BLaER1 (cell line): Measurements from ENCODE around the gene IER5.
A peak's percentile ranks its signal among the peaks of the same experiment; 100 is the strongest.

Experiments used
- H3K27ac ChIP-seq: shearing (Covaris generic); formaldehyde crosslinking; 2 replicates; pipeline ENCODE4 v1.8.1; 2022
- H3K27me3 ChIP-seq: shearing (Covaris generic); formaldehyde crosslinking; 2 replicates; pipeline ENCODE4 v1.8.1; 2022
- H3K36me3 ChIP-seq: shearing (Covaris generic); formaldehyde crosslinking; 2 replicates; pipeline ENCODE4 v1.8.1; 2022
- H3K4me1 ChIP-seq: shearing (Covaris generic); formaldehyde crosslinking; 2 replicates; pipeline ENCODE4 v1.8.1; 2022
- H3K4me2 ChIP-seq: shearing (Covaris generic); formaldehyde crosslinking; 2 replicates; pipeline ENCODE4 v1.8.1; 2022
- H3K4me3 ChIP-seq: shearing (Covaris generic); formaldehyde crosslinking; 2 replicates; pipeline ENCODE4 v1.8.1; 2022
- H3K9ac ChIP-seq: shearing (Covaris generic); formaldehyde crosslinking; 2 replicates; pipeline ENCODE4 v1.8.1; 2022
- H3K9me3 ChIP-seq: shearing (Covaris generic); formaldehyde crosslinking; 2 replicates; pipeline ENCODE4 v1.8.1; 2022
- H4K20me1 ChIP-seq: shearing (Covaris generic); formaldehyde crosslinking; 2 replicates; pipeline ENCODE4 v1.8.1; 2022
- Cebpa-rat ChIP-seq: shearing (Covaris generic); IDR thresholded peaks from 2 replicates; pipeline ENCODE4 v1.8.1; 2022

Gene IER5

DNA sequence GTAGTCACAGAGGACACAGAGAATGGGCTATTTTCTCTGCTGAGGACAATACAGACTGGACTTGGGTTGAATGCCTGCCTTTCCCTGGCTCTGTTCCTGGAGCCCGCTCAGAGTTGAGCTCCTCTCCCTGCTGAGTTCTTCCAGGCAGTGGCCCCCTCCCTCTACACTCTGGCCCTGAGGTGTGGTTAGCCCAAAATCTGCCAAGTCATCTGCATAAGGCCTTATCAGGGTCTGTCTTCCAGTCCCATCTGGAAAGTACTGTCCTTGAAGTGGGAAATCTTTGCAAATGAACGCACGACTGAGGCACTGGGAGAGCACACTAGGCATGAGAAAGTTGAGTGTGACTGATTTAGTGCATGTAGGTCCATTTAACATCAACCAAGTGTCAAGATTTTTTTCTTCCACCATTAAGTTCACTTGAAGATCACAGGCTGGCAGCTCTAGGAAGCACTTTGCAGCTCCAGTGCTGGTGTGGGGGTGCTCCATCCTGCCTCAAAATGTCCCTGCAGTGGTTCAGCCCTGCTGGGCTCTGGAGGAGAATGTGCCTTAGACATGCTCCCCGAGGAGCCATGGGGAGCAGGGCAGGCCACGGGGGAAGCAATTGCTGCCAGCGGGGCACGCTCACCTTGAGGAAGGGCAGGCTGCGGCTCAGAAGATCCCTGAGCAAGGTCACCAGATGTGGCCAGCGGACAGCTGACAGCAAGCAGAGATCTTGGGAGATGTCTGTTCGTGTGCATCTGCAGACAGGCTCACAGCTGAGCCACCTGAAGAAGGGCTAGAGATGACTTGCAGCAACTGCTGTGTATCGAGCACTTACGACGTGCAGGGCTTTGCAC is 41.5 kb downstream of the IER5 start:
- Histone ChIP-seq H3K4me1 (peaks cover 85% of the 10 kb centered on the region), H3K27me3 (no peaks in the 10 kb centered on the region), H3K36me3 (no peaks in the 10 kb centered on the region), H4K20me1 (no peaks in the 10 kb centered on the region), H3K9me3 (no peaks in the 10 kb centered on the region), H3K9ac (no peak overlapping the region; the same call in 1 of the 2 replicates), H3K27ac (peak overlapping the region; percentile 93), H3K4me3 (no peak overlapping the region), H3K4me2 (peak overlapping the region; percentile 92)
- no peak for TF ChIP-seq Cebpa-rat

GRCh38 chr1:181131255-181131941 is 42.9 kb downstream of the IER5 start:
- no peak for TF ChIP-seq Cebpa-rat
- Histone ChIP-seq H3K36me3 (no peaks in the 10 kb centered on the region), H3K27me3 (no peaks in the 10 kb centered on the region), H4K20me1 (no peaks in the 10 kb centered on the region), H3K4me3 (peak overlapping the region; percentile 31; the same call in 1 of the 2 replicates), H3K4me1 (peaks cover 99% of the 10 kb centered on the region), H3K9ac (peak overlapping the region; percentile 52), H3K27ac (peak overlapping the region; percentile 93), H3K4me2 (peak overlapping the region; percentile 92), H3K9me3 (no peaks in the 10 kb centered on the region)

GRCh38 chr1:181133441-181133951 is 45.0 kb downstream of the IER5 start:
- peak overlapping the region; percentile 92 for H3K4me2 ChIP-seq

GRCh38 chr1:181133969-181134418 is 45.5 kb downstream of the IER5 start:
- H3K36me3 ChIP-seq = no peaks in the 10 kb centered on the region
- H3K27ac ChIP-seq = peak overlapping the region; percentile 93
- H3K4me1 ChIP-seq = peaks cover 99% of the 10 kb centered on the region
- no peaks in the 10 kb centered on the region for H3K27me3 ChIP-seq
- no peak overlapping the region for H3K4me3 ChIP-seq
- H3K9ac ChIP-seq = 0 out of 2 replicates have a peak overlapping the region, but pooled peaks have one; percentile 4
- H4K20me1 ChIP-seq = no peaks in the 10 kb centered on the region
- peak overlapping the region; percentile 92 for H3K4me2 ChIP-seq
- H3K9me3 ChIP-seq = no peaks in the 10 kb centered on the region
- no peak for TF ChIP-seq Cebpa-rat

More at GRCh38 chr1:181133441-181133951, 45.0 kb downstream of the IER5 start:
- Histone ChIP-seq H3K9ac (0 out of 2 replicates have a peak overlapping the region, but pooled peaks have one; percentile 4), H3K27ac (peak overlapping the region; percentile 93), H4K20me1 (no peaks in the 10 kb centered on the region), H3K4me3 (no peak overlapping the region), H3K4me1 (peaks cover 99% of the 10 kb centered on the region), H3K36me3 (no peaks in the 10 kb centered on the region), H3K9me3 (no peaks in the 10 kb centered on the region), H3K27me3 (no peaks in the 10 kb centered on the region)
- TF ChIP-seq Cebpa-rat = no peak

DNA sequence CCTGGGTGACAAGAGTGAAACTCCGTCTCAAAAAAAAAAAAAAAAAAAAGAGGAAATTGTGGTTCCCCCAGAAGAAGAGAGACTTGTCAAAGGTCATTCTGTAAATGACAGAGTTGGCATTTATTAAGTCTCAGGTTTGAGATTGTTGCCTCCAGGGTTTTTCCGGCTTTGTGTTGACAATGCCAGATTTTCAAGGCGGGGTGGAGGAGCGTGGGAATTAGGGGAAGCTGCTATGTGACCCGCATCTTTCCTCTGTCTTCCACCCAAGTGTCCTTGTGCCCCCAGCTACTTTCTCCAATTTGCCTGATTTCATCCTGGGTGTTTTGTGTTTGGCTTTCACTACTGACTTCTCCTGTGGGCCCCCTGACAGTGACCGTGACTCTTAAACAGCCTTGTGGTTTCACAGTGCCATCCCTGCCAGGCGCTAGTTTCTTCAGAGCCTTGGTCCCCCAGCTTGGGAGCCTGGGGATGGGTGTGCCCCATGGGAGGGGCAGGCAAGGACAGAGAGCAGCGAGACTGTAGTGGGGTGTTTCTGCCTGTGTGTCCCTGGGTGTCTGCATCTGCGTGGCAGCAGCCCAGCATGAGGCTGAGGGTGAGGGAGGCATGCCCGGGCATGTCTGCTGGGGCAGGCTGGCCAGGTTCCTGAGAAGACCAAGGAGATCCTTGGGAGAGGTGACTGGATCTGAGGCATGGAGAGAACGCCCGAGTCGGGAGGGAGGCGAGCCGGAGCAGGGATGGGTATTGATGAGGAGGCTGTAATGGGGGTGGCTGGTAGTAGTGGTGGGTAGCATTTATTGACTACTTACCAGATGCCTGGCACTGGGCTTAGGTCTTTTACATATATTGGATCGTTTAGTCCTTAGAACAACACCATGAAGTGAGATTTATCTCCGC is 46.3 kb downstream of the IER5 start:
- TF ChIP-seq Cebpa-rat = no peak
- Histone ChIP-seq H3K36me3 (no peaks in the 10 kb centered on the region), H3K27ac (peak overlapping the region; percentile 93), H3K4me3 (peak overlapping the region; percentile 37; the same call in 1 of the 2 replicates), H3K9ac (peak overlapping the region; percentile 82), H3K27me3 (no peaks in the 10 kb centered on the region), H4K20me1 (no peaks in the 10 kb centered on the region), H3K4me2 (peak overlapping the region; percentile 92), H3K9me3 (no peaks in the 10 kb centered on the region), H3K4me1 (peaks cover 99% of the 10 kb centered on the region)

DNA sequence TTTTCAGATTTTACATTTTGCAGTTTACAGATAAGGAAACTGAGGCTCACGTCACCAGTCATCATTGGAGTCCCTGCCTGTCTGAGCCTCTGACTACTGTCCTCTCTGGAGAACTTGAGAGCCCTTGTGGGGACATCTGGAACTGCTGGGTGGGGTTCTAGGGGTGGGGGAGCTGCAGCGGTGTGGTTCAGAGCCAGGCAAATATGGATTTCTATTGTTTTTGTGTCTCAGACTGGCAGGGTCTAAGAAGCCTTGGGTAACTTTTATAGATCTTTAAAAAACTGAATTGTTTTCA is 46.9 kb downstream of the IER5 start:
- Histone ChIP-seq H3K4me2 (peak overlapping the region; percentile 92), H3K36me3 (no peaks in the 10 kb centered on the region), H3K9ac (peak overlapping the region; percentile 82), H3K4me3 (no peak overlapping the region), H4K20me1 (no peaks in the 10 kb centered on the region), H3K27ac (peak overlapping the region; percentile 93), H3K4me1 (peaks cover 99% of the 10 kb centered on the region), H3K27me3 (no peaks in the 10 kb centered on the region), H3K9me3 (no peaks in the 10 kb centered on the region)
- TF ChIP-seq Cebpa-rat = no peak

DNA sequence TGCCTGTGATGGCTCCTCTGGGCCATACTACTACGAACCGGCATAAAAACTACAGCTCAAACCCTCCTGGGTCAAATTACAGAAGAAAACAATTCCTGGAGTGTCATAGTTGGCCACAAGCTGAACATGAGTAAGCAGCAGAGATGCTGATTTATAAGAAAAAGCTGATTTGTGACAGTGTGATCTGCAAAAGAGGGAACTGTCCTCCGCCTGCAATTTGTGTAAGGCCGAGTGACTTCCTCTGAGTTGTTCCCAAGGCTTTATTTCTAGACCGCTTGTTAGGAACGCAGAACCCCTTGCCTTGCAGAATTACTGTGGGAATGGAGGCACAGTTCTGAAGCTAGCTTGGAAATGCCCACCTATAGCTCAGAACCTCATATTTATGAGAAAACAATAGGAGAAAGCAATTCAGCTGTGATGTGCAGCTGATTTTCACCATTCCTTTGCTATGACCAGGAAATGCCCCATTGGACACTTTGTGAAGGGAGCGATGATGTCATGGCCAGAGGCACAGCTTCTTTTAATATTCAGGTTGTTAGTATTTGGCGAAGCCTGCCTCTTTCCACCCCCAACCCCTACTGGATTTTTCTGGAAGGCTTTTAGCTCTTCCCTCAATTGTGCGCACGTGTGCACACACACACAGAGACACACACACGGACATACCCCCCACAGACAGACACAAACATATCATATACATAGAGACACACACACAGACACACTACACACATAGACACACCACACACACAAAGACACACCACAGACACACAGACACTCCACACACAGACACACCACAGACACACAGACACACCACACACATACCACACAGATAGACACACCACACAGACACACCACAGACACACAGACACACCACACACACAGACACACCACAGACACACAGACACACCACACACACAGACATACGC is 47.6 kb downstream of the IER5 start:
- H3K27me3 ChIP-seq = no peaks in the 10 kb centered on the region
- H3K9me3 ChIP-seq = no peaks in the 10 kb centered on the region
- H4K20me1 ChIP-seq = no peaks in the 10 kb centered on the region
- peaks cover 99% of the 10 kb centered on the region for H3K4me1 ChIP-seq
- peak overlapping the region; percentile 92 for H3K4me2 ChIP-seq
- peak overlapping the region; percentile 82; the same call in 1 of the 2 replicates for H3K9ac ChIP-seq
- no peaks in the 10 kb centered on the region for H3K36me3 ChIP-seq
- peak overlapping the region; percentile 93 for H3K27ac ChIP-seq
- TF ChIP-seq Cebpa-rat = no peak
- no peak overlapping the region for H3K4me3 ChIP-seq

- H3K9ac ChIP-seq = no peak overlapping the region
- H3K4me1 ChIP-seq = peaks cover 99% of the 10 kb centered on the region
- no peak for TF ChIP-seq Cebpa-rat
- H3K27ac ChIP-seq = peak overlapping the region; percentile 93; the same call in 1 of the 2 replicates
- no peaks in the 10 kb centered on the region for H3K27me3 ChIP-seq
- peak overlapping the region; percentile 92 for H3K4me2 ChIP-seq
- no peaks in the 10 kb centered on the region for H3K9me3 ChIP-seq
- no peaks in the 10 kb centered on the region for H4K20me1 ChIP-seq
- no peaks in the 10 kb centered on the region for H3K36me3 ChIP-seq
- no peak overlapping the region for H3K4me3 ChIP-seq
These were observed 48.2 kb downstream of the IER5 start for GRCh38 chr1:181136738-181137122.
